HG02840 (cell line): ENCODE data around the gene ICE1.

Source experiments
- ATAC-seq: cut with Tn5 transposase; IDR thresholded peaks from one replicate; pipeline ENCODE4 v1.9.1; 2021; ENCODE audit warnings: mild to moderate bottlenecking, moderate library complexity, moderate number of reproducible peaks; ENCODE audit not compliant: unreplicated experiment, low FRiP score

Gene ICE1

DNA sequence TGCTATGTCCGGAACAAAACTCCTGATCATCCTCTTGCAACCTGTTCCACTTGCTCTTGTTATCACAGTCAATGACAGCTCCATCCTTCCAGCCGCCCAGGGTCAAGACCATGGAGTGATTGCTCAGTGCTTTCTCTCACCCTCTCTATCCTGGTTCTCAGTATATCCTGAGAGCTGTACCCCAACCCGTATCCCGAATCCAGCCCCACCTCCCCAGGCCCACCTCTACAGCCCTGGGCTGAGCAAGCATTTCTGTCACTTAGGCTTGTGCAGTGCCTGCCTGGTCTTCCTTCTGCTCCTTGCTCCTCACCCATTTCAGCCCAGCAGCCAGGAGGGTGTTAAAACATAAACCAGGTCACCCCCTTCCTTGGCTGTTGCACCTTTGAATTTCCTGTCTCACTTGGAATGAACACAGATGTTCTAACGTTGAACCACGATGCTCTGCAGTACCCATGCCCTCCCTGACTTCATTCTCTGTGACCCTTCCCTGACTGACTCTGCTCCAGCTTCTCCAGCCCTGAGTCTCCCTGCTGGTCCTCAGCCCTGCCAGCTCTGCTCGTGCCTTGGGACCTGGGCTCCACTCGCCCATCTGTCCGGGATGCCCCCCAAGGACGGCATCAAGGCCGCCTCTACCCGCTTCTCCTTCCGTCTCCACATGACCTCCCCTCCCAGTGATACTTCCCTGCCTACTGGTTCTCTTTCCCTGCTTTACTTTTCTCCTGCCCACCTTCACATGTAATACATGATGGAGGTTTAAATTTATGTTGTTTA, 110.0 kb downstream of the ICE1 start:
- ATAC-seq = no peak

DNA sequence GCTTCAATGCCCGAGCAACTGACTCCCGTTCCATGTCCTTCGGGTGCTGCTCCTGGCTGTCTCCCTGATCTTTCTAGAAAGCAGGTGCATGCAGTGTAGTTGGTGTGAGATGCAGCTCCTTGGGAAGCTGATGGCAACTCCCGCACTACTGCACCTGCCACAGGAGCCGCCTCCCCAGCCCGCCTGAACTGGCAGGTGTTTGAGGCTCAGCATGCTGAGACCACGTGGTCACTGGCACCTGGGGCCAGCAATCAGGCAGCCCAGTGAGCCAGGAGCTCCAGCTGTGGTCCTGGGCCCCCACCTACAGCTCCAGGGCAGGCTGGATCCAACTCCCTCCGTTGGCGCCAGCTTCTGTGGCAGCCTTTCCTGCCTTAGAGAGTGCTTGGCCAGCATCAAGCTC, 111.5 kb downstream of the ICE1 start:
- no peak for ATAC-seq

DNA sequence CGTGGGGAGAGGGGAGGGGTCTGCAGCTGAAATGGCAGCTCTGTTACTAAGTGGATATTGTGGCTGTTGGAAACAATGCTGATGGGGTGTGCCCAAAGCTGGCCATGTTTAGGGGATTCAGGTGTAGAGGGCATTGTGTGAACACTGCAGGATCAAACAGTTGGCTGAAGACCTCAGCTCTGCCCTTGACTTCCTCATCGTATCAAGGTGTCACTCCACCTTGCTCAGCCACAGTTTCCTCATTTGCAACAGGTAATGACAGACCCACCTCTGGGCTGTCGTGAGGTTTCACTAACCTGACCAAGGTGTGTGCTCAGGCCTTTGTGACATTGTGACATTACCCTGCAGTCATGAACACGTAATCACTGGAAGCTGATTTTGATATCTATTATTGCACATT, 111.9 kb downstream of the ICE1 start:
- no peak for ATAC-seq

DNA sequence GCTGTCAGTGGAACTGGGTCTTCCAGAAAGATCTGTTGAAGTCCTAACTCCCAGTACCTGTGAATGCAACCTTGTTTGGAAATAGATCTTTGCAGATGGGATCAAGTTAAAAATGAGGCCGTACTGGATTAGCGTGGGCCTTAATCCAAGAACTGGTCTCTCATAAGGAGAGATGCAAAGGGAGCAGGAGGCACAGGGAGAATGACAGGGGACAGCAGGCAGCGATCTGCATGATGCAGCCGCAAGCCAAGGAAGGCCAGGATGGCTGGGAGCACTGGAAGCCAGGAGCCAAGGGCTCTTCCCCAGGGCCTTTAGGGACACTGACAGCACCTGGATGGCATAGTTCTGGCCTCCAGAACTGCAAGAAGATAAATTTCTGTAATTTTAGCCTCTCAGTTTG, 114.4 kb downstream of the ICE1 start:
- ATAC-seq = no peak

DNA sequence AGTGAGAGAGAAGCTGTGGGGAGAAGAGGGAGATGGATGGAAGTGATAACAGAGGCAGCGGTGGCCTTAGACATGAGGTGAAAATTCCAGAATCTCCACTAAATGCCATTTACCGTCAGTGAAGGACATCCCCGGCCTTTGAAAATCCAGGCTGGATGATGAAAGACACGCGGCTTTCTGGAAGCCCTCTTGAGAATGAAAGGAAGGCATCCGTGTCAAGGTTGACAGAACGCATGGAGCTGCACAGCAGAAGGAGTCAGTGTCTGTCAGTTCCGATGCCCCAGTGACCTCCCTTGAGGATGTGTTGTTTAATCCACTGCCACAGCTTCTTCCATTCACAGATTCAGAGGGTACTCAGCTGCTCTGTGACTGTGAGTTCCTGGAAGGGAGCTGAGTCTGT, 114.9 kb downstream of the ICE1 start:
- no peak for ATAC-seq

DNA sequence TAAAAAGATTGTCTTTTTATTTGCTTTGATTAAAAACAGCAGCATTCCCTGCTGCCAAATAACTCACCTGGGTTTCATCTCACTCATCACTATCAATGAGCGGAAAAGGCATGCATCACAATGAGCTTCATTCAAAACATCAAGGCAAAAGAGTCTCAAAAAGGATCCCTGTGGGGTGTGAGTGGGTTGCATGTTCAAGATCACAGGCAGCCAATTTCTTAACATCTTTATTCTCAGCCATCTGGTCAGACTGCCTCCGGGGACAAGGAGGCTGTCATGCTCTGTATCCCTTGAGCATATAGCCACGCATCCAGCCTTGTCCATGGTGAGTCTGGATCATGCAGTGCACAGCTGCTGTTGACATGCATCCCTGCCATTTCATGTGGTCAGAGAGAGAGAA, 117.1 kb downstream of the ICE1 start:
- ATAC-seq = no peak
